Measurements from ENCODE around the gene CHAC1. TPM values are rescaled to one million over a fixed set of nuclear protein-coding genes. Genes with fewer than 3 reads are reported as not detected.
A peak's percentile ranks its signal among the peaks of the same experiment; 100 is the strongest.

CHAC1 gene
- total and polyA plus RNA-seq, 2 of the 13 experiments (the other 11 are each of a cell fraction or from before 2014, with no cell fraction given), result 0.44 TPM; not detected in 1

DNA sequence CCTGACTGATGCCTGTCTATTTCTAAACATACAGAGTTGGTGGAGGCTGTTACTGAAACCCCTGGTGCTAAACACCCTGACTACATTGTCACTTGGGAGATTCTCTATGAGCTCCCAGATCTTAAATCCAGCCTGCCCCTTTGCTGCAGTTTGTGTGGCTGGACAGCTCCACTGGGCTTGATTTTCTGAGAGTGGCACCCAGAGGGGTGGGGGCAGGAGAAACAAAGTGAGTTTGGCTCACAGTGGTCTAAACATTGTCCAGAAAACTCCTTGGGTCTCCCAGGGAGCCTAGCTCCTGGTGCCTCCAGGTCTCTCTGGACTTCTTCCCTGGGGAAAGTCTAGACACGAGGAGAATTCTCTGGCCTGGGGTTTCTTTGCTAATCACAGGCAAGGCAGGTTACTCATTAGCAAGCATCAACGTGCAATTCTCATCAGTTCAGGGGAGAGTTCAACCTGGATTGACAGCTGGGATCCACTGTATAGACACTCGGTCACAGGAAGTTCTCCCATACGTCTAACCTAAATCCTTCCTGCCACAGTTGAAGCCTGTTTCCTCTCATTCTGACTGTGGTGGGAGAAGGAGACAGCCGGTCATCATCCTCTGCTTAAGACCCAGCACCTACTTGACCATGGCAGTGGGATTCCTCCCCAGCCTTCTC, 31.2 kb upstream of the CHAC1 start (continued):
- TF ChIP-seq, protein P1, sequence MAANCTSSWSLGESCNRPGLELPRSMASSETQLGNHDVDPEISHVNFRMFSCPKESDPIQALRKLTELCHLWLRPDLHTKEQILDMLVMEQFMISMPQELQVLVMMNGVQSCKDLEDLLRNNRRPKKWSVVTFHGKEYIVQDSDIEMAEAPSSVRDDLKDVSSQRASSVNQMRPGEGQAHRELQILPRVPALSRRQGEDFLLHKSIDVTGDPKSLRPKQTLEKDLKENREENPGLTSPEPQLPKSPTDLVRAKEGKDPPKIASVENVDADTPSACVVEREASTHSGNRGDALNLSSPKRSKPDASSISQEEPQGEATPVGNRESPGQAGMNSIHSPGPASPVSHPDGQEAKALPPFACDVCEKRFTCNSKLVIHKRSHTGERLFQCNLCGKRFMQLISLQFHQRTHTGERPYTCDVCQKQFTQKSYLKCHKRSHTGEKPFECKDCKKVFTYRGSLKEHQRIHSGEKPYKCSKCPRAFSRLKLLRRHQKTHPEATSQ (CRISPR knock-in tag; IDR thresholded peaks at IDR 0.05; ENCODE audit: borderline replicate concordance), result no peak
- TF ChIP-seq MED8 (CRISPR knock-in tag; IDR thresholded peaks at IDR 0.05; ENCODE audit: insufficient replicate concordance) (no peak), EP300 (IDR thresholded peaks at IDR 0.05; ENCODE audit: low read depth in 2 of 2, low read length in 2 of 2) (no peak), EP300 (CRISPR knock-in tag; IDR thresholded peaks at IDR 0.05; ENCODE audit: borderline replicate concordance) (no peak), ZFP90 (CRISPR knock-in tag; IDR thresholded peaks at IDR 0.05; ENCODE audit: borderline replicate concordance) (no peak), KDM1A (CRISPR knock-in tag; IDR thresholded peaks at IDR 0.05) (peak; percentile 78), SYNCRIP (IDR thresholded peaks at IDR 0.05; ENCODE audit: insufficient read depth, low read depth, low read length) (no peak), ZNF543 (CRISPR knock-in tag; IDR thresholded peaks at IDR 0.05) (no peak), FOXM1 (CRISPR knock-in tag; IDR thresholded peaks at IDR 0.05) (no peak), MEF2D (CRISPR knock-in tag; IDR thresholded peaks at IDR 0.05) (no peak), MATR3 (CRISPR knock-in tag; IDR thresholded peaks at IDR 0.05) (no peak), ZNF780A (CRISPR knock-in tag; IDR thresholded peaks at IDR 0.05) (no peak), CREM (IDR thresholded peaks at IDR 0.05) (no peak), CREM (CRISPR knock-in tag; IDR thresholded peaks at IDR 0.05) (no peak), ZNF20 (CRISPR knock-in tag; IDR thresholded peaks at IDR 0.05) (no peak), ZNF761 (CRISPR knock-in tag; conservative IDR thresholded peaks at IDR 0.05) (no peak), RCOR2 (CRISPR knock-in tag; IDR thresholded peaks at IDR 0.05) (peak; percentile 75; the same call in 1 of the 2 replicates), PITX1 (CRISPR knock-in tag; IDR thresholded peaks at IDR 0.05) (no peak)
- TF ChIP-seq, protein P2, sequence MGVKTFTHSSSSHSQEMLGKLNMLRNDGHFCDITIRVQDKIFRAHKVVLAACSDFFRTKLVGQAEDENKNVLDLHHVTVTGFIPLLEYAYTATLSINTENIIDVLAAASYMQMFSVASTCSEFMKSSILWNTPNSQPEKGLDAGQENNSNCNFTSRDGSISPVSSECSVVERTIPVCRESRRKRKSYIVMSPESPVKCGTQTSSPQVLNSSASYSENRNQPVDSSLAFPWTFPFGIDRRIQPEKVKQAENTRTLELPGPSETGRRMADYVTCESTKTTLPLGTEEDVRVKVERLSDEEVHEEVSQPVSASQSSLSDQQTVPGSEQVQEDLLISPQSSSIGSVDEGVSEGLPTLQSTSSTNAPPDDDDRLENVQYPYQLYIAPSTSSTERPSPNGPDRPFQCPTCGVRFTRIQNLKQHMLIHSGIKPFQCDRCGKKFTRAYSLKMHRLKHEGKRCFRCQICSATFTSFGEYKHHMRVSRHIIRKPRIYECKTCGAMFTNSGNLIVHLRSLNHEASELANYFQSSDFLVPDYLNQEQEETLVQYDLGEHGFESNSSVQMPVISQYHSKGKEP (CRISPR knock-in tag; IDR thresholded peaks at IDR 0.05), result no peak
- TF ChIP-seq, protein P3, sequence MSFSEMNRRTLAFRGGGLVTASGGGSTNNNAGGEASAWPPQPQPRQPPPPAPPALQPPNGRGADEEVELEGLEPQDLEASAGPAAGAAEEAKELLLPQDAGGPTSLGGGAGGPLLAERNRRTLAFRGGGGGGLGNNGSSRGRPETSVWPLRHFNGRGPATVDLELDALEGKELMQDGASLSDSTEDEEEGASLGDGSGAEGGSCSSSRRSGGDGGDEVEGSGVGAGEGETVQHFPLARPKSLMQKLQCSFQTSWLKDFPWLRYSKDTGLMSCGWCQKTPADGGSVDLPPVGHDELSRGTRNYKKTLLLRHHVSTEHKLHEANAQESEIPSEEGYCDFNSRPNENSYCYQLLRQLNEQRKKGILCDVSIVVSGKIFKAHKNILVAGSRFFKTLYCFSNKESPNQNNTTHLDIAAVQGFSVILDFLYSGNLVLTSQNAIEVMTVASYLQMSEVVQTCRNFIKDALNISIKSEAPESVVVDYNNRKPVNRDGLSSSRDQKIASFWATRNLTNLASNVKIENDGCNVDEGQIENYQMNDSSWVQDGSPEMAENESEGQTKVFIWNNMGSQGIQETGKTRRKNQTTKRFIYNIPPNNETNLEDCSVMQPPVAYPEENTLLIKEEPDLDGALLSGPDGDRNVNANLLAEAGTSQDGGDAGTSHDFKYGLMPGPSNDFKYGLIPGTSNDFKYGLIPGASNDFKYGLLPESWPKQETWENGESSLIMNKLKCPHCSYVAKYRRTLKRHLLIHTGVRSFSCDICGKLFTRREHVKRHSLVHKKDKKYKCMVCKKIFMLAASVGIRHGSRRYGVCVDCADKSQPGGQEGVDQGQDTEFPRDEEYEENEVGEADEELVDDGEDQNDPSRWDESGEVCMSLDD (CRISPR knock-in tag; IDR thresholded peaks at IDR 0.05; ENCODE audit: borderline replicate concordance), result no peak
- TF ChIP-seq, protein P4, sequence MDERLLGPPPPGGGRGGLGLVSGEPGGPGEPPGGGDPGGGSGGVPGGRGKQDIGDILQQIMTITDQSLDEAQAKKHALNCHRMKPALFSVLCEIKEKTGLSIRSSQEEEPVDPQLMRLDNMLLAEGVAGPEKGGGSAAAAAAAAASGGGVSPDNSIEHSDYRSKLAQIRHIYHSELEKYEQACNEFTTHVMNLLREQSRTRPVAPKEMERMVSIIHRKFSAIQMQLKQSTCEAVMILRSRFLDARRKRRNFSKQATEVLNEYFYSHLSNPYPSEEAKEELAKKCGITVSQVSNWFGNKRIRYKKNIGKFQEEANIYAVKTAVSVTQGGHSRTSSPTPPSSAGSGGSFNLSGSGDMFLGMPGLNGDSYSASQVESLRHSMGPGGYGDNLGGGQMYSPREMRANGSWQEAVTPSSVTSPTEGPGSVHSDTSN (CRISPR knock-in tag; IDR thresholded peaks at IDR 0.05), result peak; percentile 60; the same call in 1 of the 2 replicates
- TF ChIP-seq, protein P5, sequence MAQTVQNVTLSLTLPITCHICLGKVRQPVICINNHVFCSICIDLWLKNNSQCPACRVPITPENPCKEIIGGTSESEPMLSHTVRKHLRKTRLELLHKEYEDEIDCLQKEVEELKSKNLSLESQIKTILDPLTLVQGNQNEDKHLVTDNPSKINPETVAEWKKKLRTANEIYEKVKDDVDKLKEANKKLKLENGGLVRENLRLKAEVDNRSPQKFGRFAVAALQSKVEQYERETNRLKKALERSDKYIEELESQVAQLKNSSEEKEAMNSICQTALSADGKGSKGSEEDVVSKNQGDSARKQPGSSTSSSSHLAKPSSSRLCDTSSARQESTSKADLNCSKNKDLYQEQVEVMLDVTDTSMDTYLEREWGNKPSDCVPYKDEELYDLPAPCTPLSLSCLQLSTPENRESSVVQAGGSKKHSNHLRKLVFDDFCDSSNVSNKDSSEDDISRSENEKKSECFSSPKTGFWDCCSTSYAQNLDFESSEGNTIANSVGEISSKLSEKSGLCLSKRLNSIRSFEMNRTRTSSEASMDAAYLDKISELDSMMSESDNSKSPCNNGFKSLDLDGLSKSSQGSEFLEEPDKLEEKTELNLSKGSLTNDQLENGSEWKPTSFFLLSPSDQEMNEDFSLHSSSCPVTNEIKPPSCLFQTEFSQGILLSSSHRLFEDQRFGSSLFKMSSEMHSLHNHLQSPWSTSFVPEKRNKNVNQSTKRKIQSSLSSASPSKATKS (CRISPR knock-in tag; IDR thresholded peaks at IDR 0.05), result no peak
